Adrenal gland (tissue), 12 donors: ENCODE measurements around the gene EHMT1. TPM values are rescaled to one million over a fixed set of nuclear protein-coding genes. Genes with fewer than 3 reads are reported as not detected.

Experiments
- DNase-seq, 7 donors: peaks; one replicate each; pipeline ENCODE4 v3.0.0-alpha.2; 2019 to 2020
- H3K27ac ChIP-seq, 5 donors: fragments of 200-600 bp; sonication (generic) in 4 of 5; 1 replicate in 3 of 5; 2 replicates in 2 of 5; pipeline versions ENCODE4 v1.5.1 to v1.8.0; 2016 to 2020; ENCODE audit warnings: mild to moderate bottlenecking in 1 of 5
- H3K27me3 ChIP-seq: fragments of 200-600 bp; 2 replicates; pipeline ENCODE4 v1.8.0; 2021
- H3K36me3 ChIP-seq, 2 donors: fragments of 200-600 bp; replicated peaks in 1 of 2; 1 replicate in 1 of 2; 2 replicates in 1 of 2; pipeline versions ENCODE4 v1.5.1 to v1.8.0; 2018 to 2022
- H3K4me1 ChIP-seq, 2 donors: fragments of 200-600 bp; replicated peaks in 1 of 2; 1 replicate in 1 of 2; 2 replicates in 1 of 2; pipeline versions ENCODE4 v1.5.1 to v1.8.0; 2018 to 2021
- H3K4me3 ChIP-seq, 4 donors: fragments of 200-600 bp; sonication (generic) in 3 of 4; one replicate each; pipeline ENCODE4 v1.5.1; 2016 to 2018
- H3K9me3 ChIP-seq, 3 donors: fragments of 200-600 bp; sonication (generic) in 1 of 3; replicated peaks in 1 of 3; 1 replicate in 2 of 3; 2 replicates in 1 of 3; pipeline versions ENCODE4 v1.5.1 to v1.8.0; 2016 to 2021
- CTCF ChIP-seq, 6 experiments: fragments of 450-650 bp in 4 of 6; fragments of 200-600 bp in 2 of 6; sonication (generic) in 1 of 6; IDR thresholded peaks; 1 replicate in 5 of 6; 2 replicates in 1 of 6; pipeline versions ENCODE4 v1.5.1 to v1.8.0; 2016 to 2021; ENCODE audit warnings: antibody characterized with exemption in 6 of 6, mild to moderate bottlenecking in 2 of 6, moderate library complexity in 1 of 6
- POLR2A ChIP-seq, 2 donors: fragments of 450-650 bp; IDR thresholded peaks; one replicate each; pipeline ENCODE4 v1.6.1; 2017; ENCODE audit warnings: antibody characterized with exemption in 2 of 2, mild to moderate bottlenecking in 2 of 2, moderate library complexity in 1 of 2
- WGBS, 4 donors: extraction: QIAGEN DNeasy Blood & Tissue Kit in 2 of 4; methylation state at CpG; one replicate each; pipeline versions ENCODE4 v1.1.5 to v1.1.7; 2013 to 2017; 5-methylcytosine and 5-hydroxymethylcytosine counted together
- intact Hi-C, 2 donors: fragments of 100-400 bp; cut with DNase I; formaldehyde crosslinking; loops; one replicate each; pipeline versions ENCODE4 v1.14.1 to v1.15.0; 2022 to 2023
- polyA plus RNA-seq, 3 donors: library from polyadenylated mRNA; stranded (reverse); fragments of 200-250 nt in 2 of 3; fragments of 350-450 nt in 1 of 3; fragmentation: Illumina TruSeq in 1 of 3; extraction: RNeasy Lipid Tissue Mini Kit (QIAGEN cat#74804) in 1 of 3; gene quantifications; one replicate each; pipeline ENCODE4 v1.2.3, GENCODE V29; 2013 to 2014
- total RNA-seq, 9 donors: library from RNA; depleted of rRNA in 4 of 9; stranded (reverse); fragments of >200 nt in 4 of 9; fragments of 120-200 nt in 1 of 9; fragmentation: NEBNext Ultra II Directional in 1 of 9; extraction: Animal tissue kit (Norgen Biotek cat#: 25700) in 1 of 9; gene quantifications; one replicate each; pipeline versions ENCODE4 v1.1.0 to v1.2.4, GENCODE V29; 2013 to 2023
- donor health status: healthy with polysubstance abuse.
- donor health status: Bipolar disorder and iron deficiency.
- donor health status: DM: yes; HTN: yes; CAD: no.
- donor health status: DM: no; HTN: no; CAD: no.
- donor health status: DM: no; HTN: no; CAD: no.
- donor health status: DM: yes; HTN: yes; CAD: no.

The EHMT1 gene
- total and polyA plus RNA-seq, 12 donors: 42.0 to 171 (median 71.0) TPM

- 90 to 93% (median 93%) methylated on average over 9 of the region's 9 CpGs for WGBS, 4 donors
- intact Hi-C loops: no loop called here
- peaks cover 0 to 56% of the 10 kb centered on the region in 2 donors for H3K36me3 ChIP-seq
- H3K9me3 ChIP-seq: no peaks in the 10 kb centered on the region
- TF ChIP-seq CTCF (IDR thresholded peaks at IDR 0.05) (no peak), POLR2A (IDR thresholded peaks at IDR 0.05) (no peak)
- H3K4me3 ChIP-seq: no peak overlapping the region
- no peak overlapping the region for H3K27ac ChIP-seq
- H3K4me1 ChIP-seq: peaks cover 4 to 9% of the 10 kb centered on the region in 2 donors
- no peak for DNase-seq
- H3K27me3 ChIP-seq: no peaks in the 10 kb centered on the region
These were observed 193.7 kb downstream of the EHMT1 start for GRCh38 chr9:137812356-137813023.

GRCh38 chr9:137813167-137813566 is 194.4 kb downstream of the EHMT1 start:
- Histone ChIP-seq H3K27me3 (no peaks in the 10 kb centered on the region), H3K27ac (no peak overlapping the region), H3K4me3 (no peak overlapping the region), H3K36me3 (peaks cover 0 to 63% of the 10 kb centered on the region in 2 donors), H3K4me1 (peaks cover 4 to 9% of the 10 kb centered on the region in 2 donors), H3K9me3 (no peaks in the 10 kb centered on the region)
- intact Hi-C loops: no loop called here
- WGBS, 4 donors: 95 to 97% (median 96%) methylated on average over 9 to 19 of the region's 19 CpGs
- TF ChIP-seq POLR2A (IDR thresholded peaks at IDR 0.05) (no peak), CTCF (IDR thresholded peaks at IDR 0.05) (no peak)
- no peak for DNase-seq

GRCh38 chr9:137813651-137814415 is 195.0 kb downstream of the EHMT1 start:
- TF ChIP-seq POLR2A (IDR thresholded peaks at IDR 0.05): no peak
- no peak for TF ChIP-seq CTCF (IDR thresholded peaks at IDR 0.05)
- Histone ChIP-seq H3K27me3 (no peaks in the 10 kb centered on the region), H3K4me3 (no peak overlapping the region), H3K27ac (no peak overlapping the region), H3K4me1 (peaks cover 4 to 9% of the 10 kb centered on the region in 2 donors), H3K9me3 (no peaks in the 10 kb centered on the region), H3K36me3 (peaks cover 0 to 63% of the 10 kb centered on the region in 2 donors)
- WGBS, 4 donors: 90 to 91% (median 90%) methylated on average over 17 to 26 of the region's 26 CpGs
- intact Hi-C loops: no loop called here
- DNase-seq: no peak

GRCh38 chr9:137814436-137814835 is 195.6 kb downstream of the EHMT1 start:
- TF ChIP-seq POLR2A (IDR thresholded peaks at IDR 0.05) (no peak), CTCF (IDR thresholded peaks at IDR 0.05) (no peak)
- 95 to 96% (median 96%) methylated on average over 16 to 23 of the region's 23 CpGs for WGBS, 4 donors
- Histone ChIP-seq H3K4me1 (peaks cover 4 to 9% of the 10 kb centered on the region in 2 donors), H3K27me3 (no peaks in the 10 kb centered on the region), H3K4me3 (no peak overlapping the region), H3K36me3 (peaks cover 0 to 57% of the 10 kb centered on the region in 2 donors), H3K27ac (no peak overlapping the region), H3K9me3 (no peaks in the 10 kb centered on the region)
- intact Hi-C loops: no loop called here
- DNase-seq: no peak
